Activated T-helper 2 cell treated with anti-CD3 and anti-CD28 coated beads, Interferon-gamma antibody, Interleukin-2, Interleukin-4, amounts not matched to agents 10 μg/mL and 5 μg/mL and 100 μg/mL, durations not matched to agents 14 hours and 24 hours and 36 hours (primary cell): ENCODE data around the gene C4BPA. TPM values are rescaled to one million over a fixed set of nuclear protein-coding genes. Genes with fewer than 3 reads are reported as not detected.

Source experiments
- DNase-seq: peaks from one replicate; pipeline ENCODE4 v3.0.0; 2021; ENCODE audit warnings: low spot score
- H3K27ac Mint-ChIP-seq: one replicate; pipeline ENCODE4 v1.8.0; 2021; ENCODE audit warnings: mixed read lengths
- H3K27me3 Mint-ChIP-seq: one replicate; pipeline ENCODE4 v1.8.0; 2021; ENCODE audit warnings: low read depth, mixed read lengths
- H3K36me3 Mint-ChIP-seq: one replicate; pipeline ENCODE4 v1.8.0; 2021; ENCODE audit warnings: low read depth, mixed read lengths
- H3K4me1 Mint-ChIP-seq: one replicate; pipeline ENCODE4 v1.8.0; 2021; ENCODE audit warnings: low read depth, mixed read lengths
- H3K4me3 Mint-ChIP-seq: one replicate; pipeline ENCODE4 v1.8.0; 2021; ENCODE audit warnings: low read depth, mild to moderate bottlenecking, moderate library complexity, mixed read lengths
- H3K9me3 Mint-ChIP-seq: one replicate; pipeline ENCODE4 v1.8.0; 2021; ENCODE audit warnings: mixed read lengths
- intact Hi-C: fragments of 100-400 bp; cut with micrococcal nuclease; formaldehyde crosslinking; loops from one replicate; pipeline ENCODE4 v1.15.1; 2023
- total RNA-seq: library from RNA; stranded (reverse); gene quantifications from 2 replicates; pipeline ENCODE4 v1.2.3, GENCODE V29; 2022

The C4BPA gene
- total RNA-seq, 1 donor from 2014 or later, result not detected

DNA sequence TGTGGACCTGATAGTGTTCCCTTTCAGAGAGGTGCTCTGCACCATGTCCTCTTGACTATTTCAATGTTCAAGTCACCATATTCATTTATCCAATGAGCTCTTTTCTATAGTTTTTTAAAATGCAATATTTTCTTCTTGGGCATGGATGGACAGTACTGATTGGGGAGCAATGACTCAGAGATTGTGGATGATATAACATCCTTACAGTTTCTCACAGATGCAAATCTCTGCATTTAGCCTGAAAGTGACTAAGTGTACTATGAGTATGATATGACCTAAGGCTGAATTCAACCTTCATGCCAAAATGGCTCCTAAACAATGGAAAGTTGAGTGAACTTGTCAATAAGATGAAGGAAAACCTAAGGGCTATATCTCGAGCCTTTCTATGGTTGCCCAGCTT is 36.5 kb downstream of the C4BPA start:
- no peaks in the 10 kb centered on the region for H3K4me1 Mint-ChIP-seq
- no peaks in the 10 kb centered on the region for H3K36me3 Mint-ChIP-seq
- DNase-seq, result no peak
- H3K27me3 Mint-ChIP-seq, result peaks cover 2% of the 10 kb centered on the region
- H3K9me3 Mint-ChIP-seq, result no peaks in the 10 kb centered on the region
- intact Hi-C loops, result no loop called here
- H3K4me3 Mint-ChIP-seq, result no peak overlapping the region
- no peak overlapping the region for H3K27ac Mint-ChIP-seq

DNA sequence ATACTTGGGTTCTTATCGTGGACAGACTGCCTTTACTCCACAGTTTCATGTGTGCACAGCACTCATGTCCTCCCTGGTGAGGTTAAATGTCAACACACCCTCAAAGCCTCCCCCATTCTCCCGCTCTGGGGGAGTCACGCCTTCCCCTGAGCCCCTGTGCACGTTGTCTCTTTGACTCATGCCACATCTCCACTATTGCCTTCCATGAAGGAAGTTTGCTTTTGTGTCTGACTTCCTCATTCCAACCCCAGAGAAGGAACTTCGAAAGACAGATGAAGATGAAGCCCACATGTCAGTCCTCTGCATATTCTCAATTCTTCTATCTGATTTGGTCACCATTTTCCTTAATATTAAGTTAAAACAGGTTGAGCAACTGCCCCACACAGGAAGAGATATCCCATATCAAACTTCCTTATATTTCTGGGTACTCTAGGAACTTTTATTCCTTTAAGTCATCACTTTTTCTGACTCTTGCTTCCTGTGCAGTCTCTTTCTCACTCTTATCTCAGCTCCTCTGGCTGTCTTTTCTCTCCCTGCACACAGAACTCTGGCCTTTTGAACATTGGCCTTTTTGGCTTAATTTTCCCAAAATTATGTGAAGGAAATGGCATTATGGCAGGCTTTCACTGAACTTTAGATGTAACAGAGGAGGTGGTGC is 41.5 kb downstream of the C4BPA start:
- Mint-ChIP-seq H3K4me3 (no peak overlapping the region), H3K36me3 (no peaks in the 10 kb centered on the region), H3K4me1 (no peaks in the 10 kb centered on the region), H3K27me3 (peaks cover 2% of the 10 kb centered on the region), H3K9me3 (no peaks in the 10 kb centered on the region), H3K27ac (no peak overlapping the region)
- intact Hi-C loops, result no loop called here
- no peak for DNase-seq

DNA sequence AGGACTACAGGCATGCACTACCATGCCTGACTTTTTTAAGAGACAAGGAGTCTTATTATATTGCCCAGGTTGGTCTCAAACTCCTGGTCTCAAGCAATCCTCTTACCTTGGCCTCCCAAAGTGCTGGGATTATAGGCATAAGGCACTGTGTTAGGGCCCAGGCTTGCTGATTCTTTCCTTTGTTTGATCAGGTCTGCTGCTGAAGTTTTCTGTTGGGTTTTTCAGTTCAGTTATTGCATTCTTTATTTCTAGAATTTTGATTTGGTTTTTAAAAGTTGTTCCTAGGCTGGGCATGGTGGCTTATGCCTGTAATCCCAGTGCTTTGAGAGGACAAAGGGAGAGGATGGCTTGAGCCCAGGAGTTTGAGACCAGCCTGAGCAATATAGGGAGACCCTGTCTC is 47.9 kb downstream of the C4BPA start:
- Mint-ChIP-seq H3K27me3 (peaks cover 2% of the 10 kb centered on the region), H3K27ac (no peak overlapping the region), H3K36me3 (no peaks in the 10 kb centered on the region), H3K4me3 (no peak overlapping the region), H3K4me1 (no peaks in the 10 kb centered on the region), H3K9me3 (peaks cover 14% of the 10 kb centered on the region)
- intact Hi-C loops, result no loop called here
- DNase-seq, result no peak

DNA sequence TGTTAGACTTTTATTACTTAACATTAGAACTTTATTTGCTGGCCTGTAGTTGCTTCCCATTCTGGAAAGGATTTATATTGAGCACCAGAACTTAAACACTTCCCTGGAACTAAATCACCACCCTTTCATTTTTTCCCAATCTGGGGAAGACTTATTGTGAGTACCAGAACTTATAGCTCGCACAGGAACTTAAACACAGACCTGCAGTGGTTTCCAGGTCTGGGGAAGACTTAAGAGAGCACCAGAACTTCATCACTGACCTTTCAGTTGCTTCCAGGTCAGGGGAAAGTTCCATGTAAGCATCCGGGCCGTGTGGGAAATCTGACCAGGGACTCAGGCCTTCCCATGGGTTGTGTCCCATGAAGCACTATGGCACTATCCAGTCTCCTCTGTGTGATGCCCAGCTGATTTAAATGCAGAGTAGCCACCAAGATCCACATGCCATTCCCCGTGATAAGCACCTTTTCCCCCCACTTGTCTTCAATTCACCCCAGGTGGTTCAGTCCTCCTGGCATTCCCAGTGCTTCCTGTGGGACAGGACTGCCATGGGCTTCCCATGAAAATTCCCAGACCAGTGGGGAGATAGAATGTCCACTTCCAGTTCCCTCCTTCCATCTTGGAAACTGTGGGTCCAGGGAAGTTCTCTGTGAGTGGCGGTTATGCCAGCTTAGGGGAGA is 48.9 kb downstream of the C4BPA start:
- DNase-seq, result no peak
- Mint-ChIP-seq H3K36me3 (no peaks in the 10 kb centered on the region), H3K27ac (no peak overlapping the region), H3K27me3 (peaks cover 2% of the 10 kb centered on the region), H3K4me1 (no peaks in the 10 kb centered on the region), H3K9me3 (peaks cover 14% of the 10 kb centered on the region), H3K4me3 (no peak overlapping the region)
- intact Hi-C loops, result no loop called here

- no peaks in the 10 kb centered on the region for H3K36me3 Mint-ChIP-seq
- H3K4me3 Mint-ChIP-seq, result no peak overlapping the region
- no peak overlapping the region for H3K27ac Mint-ChIP-seq
- peaks cover 2% of the 10 kb centered on the region for H3K27me3 Mint-ChIP-seq
- no peak for DNase-seq
- intact Hi-C loops, result no loop called here
- H3K4me1 Mint-ChIP-seq, result no peaks in the 10 kb centered on the region
- peaks cover 14% of the 10 kb centered on the region for H3K9me3 Mint-ChIP-seq
Measured at GRCh38 chr1:207155028-207155427, 51.0 kb downstream of the C4BPA start.

GRCh38 chr1:207156095-207156494 is 52.1 kb downstream of the C4BPA start:
- peaks cover 11% of the 10 kb centered on the region for H3K9me3 Mint-ChIP-seq
- peaks cover 2% of the 10 kb centered on the region for H3K27me3 Mint-ChIP-seq
- no peaks in the 10 kb centered on the region for H3K36me3 Mint-ChIP-seq
- H3K4me1 Mint-ChIP-seq, result no peaks in the 10 kb centered on the region
- H3K4me3 Mint-ChIP-seq, result no peak overlapping the region
- DNase-seq, result no peak
- H3K27ac Mint-ChIP-seq, result no peak overlapping the region
- intact Hi-C loops, result no loop called here

GRCh38 chr1:207156826-207157225 is 52.8 kb downstream of the C4BPA start:
- Mint-ChIP-seq H3K36me3 (no peaks in the 10 kb centered on the region), H3K4me1 (no peaks in the 10 kb centered on the region)
- intact Hi-C loops, result no loop called here

GRCh38 chr1:207164086-207164485 is 60.1 kb downstream of the C4BPA start:
- H3K4me1 Mint-ChIP-seq, result no peaks in the 10 kb centered on the region
- H3K36me3 Mint-ChIP-seq, result no peaks in the 10 kb centered on the region
- H3K27ac Mint-ChIP-seq, result no peak overlapping the region
- DNase-seq, result no peak
- peaks cover 6% of the 10 kb centered on the region for H3K27me3 Mint-ChIP-seq
- H3K4me3 Mint-ChIP-seq, result no peak overlapping the region
- intact Hi-C loops, result no loop called here
- no peaks in the 10 kb centered on the region for H3K9me3 Mint-ChIP-seq

More at GRCh38 chr1:207156826-207157225, 52.8 kb downstream of the C4BPA start:
- H3K27ac Mint-ChIP-seq, result no peak overlapping the region
- DNase-seq, result no peak
- no peak overlapping the region for H3K4me3 Mint-ChIP-seq
- peaks cover 4% of the 10 kb centered on the region for H3K9me3 Mint-ChIP-seq
- peaks cover 4% of the 10 kb centered on the region for H3K27me3 Mint-ChIP-seq

DNA sequence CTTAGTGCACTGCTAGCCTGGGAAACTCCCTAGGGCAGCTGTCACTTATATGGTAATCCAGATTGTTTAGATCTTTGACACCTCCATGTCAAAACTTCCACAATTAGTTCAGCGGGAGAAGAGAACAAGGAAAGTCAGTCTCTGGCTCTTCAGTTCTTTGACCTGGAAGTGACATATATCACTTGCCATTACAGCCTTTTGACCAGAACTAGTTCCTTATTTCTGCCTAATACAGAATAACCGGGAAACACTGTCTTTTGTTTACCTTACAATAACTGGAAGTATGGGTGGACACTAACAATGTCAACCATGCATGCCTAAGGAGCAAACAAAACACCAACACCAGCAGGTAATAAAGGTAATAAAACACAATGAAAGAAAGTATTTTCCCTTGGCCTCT is 68.3 kb downstream of the C4BPA start:
- Mint-ChIP-seq H3K9me3 (no peaks in the 10 kb centered on the region), H3K27ac (no peak overlapping the region), H3K4me1 (peaks cover 2% of the 10 kb centered on the region), H3K36me3 (no peaks in the 10 kb centered on the region), H3K27me3 (peaks cover 2% of the 10 kb centered on the region), H3K4me3 (no peak overlapping the region)
- intact Hi-C loops, result no loop called here
- no peak for DNase-seq

- H3K27ac Mint-ChIP-seq, result no peak overlapping the region
- H3K27me3 Mint-ChIP-seq, result peaks cover 2% of the 10 kb centered on the region
Measured at GRCh38 chr1:207172885-207173284, 68.9 kb downstream of the C4BPA start.

GRCh38 chr1:207173396-207173795 is 69.4 kb downstream of the C4BPA start:
- Mint-ChIP-seq H3K27me3 (peaks cover 2% of the 10 kb centered on the region), H3K4me3 (no peak overlapping the region), H3K4me1 (peaks cover 2% of the 10 kb centered on the region)

More at GRCh38 chr1:207172885-207173284, 68.9 kb downstream of the C4BPA start:
- DNase-seq, result no peak
- H3K4me3 Mint-ChIP-seq, result no peak overlapping the region
- intact Hi-C loops, result no loop called here
- H3K9me3 Mint-ChIP-seq, result no peaks in the 10 kb centered on the region
- H3K4me1 Mint-ChIP-seq, result peaks cover 2% of the 10 kb centered on the region
- H3K36me3 Mint-ChIP-seq, result no peaks in the 10 kb centered on the region

DNA sequence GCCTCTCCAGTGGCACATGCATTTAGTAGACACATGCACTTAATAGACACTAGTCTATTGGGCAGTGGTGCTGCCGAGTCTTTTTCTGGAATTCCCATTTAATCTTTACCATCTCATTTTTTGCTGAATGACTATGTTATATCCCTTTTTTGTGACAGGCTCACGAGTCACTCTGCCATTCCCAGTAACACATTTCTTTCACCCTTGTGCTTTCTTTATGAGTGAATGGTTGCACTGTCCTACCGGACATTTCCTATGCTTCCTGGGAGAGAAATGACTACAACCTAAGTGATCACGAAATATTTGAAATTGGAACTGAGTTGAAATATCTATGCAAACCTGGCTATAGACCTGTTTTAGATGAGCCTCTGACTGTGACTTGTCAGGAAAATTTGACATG is 70.9 kb downstream of the C4BPA start:
- no peak for DNase-seq
- peaks cover 4% of the 10 kb centered on the region for H3K27me3 Mint-ChIP-seq

More at GRCh38 chr1:207173396-207173795, 69.4 kb downstream of the C4BPA start:
- Mint-ChIP-seq H3K9me3 (no peaks in the 10 kb centered on the region), H3K27ac (no peak overlapping the region), H3K36me3 (no peaks in the 10 kb centered on the region)
- intact Hi-C loops, result no loop called here
- DNase-seq, result no peak

DNA sequence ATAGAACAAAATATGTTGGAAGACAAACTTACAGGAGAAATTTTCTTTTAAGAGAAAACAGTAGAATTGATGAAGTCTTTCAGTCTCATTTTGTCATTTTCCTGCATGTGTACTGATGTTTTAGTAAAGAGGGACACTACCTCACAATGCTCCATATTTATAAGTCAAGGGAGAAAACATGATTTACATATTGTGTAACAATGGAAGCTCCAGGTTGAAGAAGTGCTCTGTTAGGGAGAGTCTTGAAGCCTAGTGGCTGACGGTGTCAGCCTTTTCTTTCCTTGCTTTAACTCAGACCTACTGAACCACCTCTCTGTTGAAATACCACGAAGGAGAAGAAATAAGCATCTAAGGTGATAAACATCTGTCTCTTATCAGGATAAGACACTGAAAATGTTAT is 75.0 kb downstream of the C4BPA start:
- Mint-ChIP-seq H3K36me3 (no peaks in the 10 kb centered on the region), H3K27ac (no peak overlapping the region), H3K4me3 (no peak overlapping the region), H3K27me3 (peaks cover 14% of the 10 kb centered on the region), H3K4me1 (no peaks in the 10 kb centered on the region), H3K9me3 (no peaks in the 10 kb centered on the region)
- no peak for DNase-seq
- intact Hi-C loops, result no loop called here

More for the DNA sequence above, 70.9 kb downstream of the C4BPA start:
- peaks cover 2% of the 10 kb centered on the region for H3K4me1 Mint-ChIP-seq
- intact Hi-C loops, result no loop called here
- no peaks in the 10 kb centered on the region for H3K36me3 Mint-ChIP-seq
- H3K9me3 Mint-ChIP-seq, result no peaks in the 10 kb centered on the region
- no peak overlapping the region for H3K27ac Mint-ChIP-seq
- no peak overlapping the region for H3K4me3 Mint-ChIP-seq
